Ovary (tissue), 9 donors: Measurements from ENCODE around the gene SHC3. TPM values are rescaled to one million over a fixed set of nuclear protein-coding genes. Genes with fewer than 3 reads are reported as not detected.

Experiments used
- DNase-seq, 5 donors: peaks; one replicate each; pipeline ENCODE4 v3.0.0-alpha.2; 2019 to 2020
- H3K27ac ChIP-seq, 2 donors: fragments of 200-600 bp; one replicate each; pipeline versions ENCODE4 v1.5.1 to v1.8.0; 2019 to 2022
- H3K27me3 ChIP-seq: fragments of 200-600 bp; one replicate; pipeline ENCODE4 v1.8.0; 2022
- H3K36me3 ChIP-seq: fragments of 200-600 bp; sonication (generic); one replicate; pipeline ENCODE4 v1.5.1; 2019
- H3K4me1 ChIP-seq: one replicate; pipeline ENCODE4 v1.8.1; 2013; ENCODE audit warnings: mild to moderate bottlenecking, moderate library complexity; ENCODE audit not compliant: insufficient read depth
- H3K4me3 ChIP-seq: fragments of 200-600 bp; sonication (generic); one replicate; pipeline ENCODE4 v1.5.1; 2017
- H3K9me3 ChIP-seq, 2 donors: fragments of 200-600 bp in 1 of 2; sonication (generic) in 1 of 2; one replicate each; pipeline versions ENCODE4 v1.5.1 to v1.8.1; 2013 to 2019; ENCODE audit warnings: mild to moderate bottlenecking in 1 of 2, moderate library complexity in 1 of 2
- CTCF ChIP-seq, 3 donors: fragments of 450-650 bp in 2 of 3; fragments of 200-600 bp in 1 of 3; IDR thresholded peaks; one replicate each; pipeline versions ENCODE4 v1.5.1 to v1.8.0; 2016 to 2022; ENCODE audit warnings: antibody characterized with exemption in 3 of 3, mild to moderate bottlenecking in 1 of 3
- EP300 ChIP-seq: sonication (generic); formaldehyde crosslinking; IDR thresholded peaks from one replicate; pipeline ENCODE4 v1.6.1; 2017; ENCODE audit warnings: antibody characterized with exemption
- POLR2A ChIP-seq: fragments of 450-650 bp; IDR thresholded peaks from one replicate; pipeline ENCODE4 v1.6.1; 2017; ENCODE audit warnings: antibody characterized with exemption, mild to moderate bottlenecking, moderate library complexity
- WGBS, 3 donors: extraction: QIAGEN DNeasy Blood & Tissue Kit in 1 of 3; methylation state at CpG; one replicate each; pipeline versions ENCODE4 v1.1.5 to v1.1.7; 2013 to 2017; 5-methylcytosine and 5-hydroxymethylcytosine counted together
- intact Hi-C, 4 donors: fragments of 100-400 bp; cut with DNase I; formaldehyde crosslinking; loops; one replicate each; pipeline versions ENCODE4 v1.11.0 to v1.15.1; 2022 to 2023
- polyA plus RNA-seq, 2 donors: library from polyadenylated mRNA; stranded (reverse); fragments of 200-250 nt in 1 of 2; fragments of 350-450 nt in 1 of 2; fragmentation: Illumina TruSeq in 1 of 2; extraction: RNeasy Lipid Tissue Mini Kit (QIAGEN cat#74804) in 1 of 2; gene quantifications; one replicate each; pipeline ENCODE4 v1.2.3, GENCODE V29; 2013 to 2014
- total RNA-seq, 7 donors: library from RNA; depleted of rRNA in 2 of 7; stranded (reverse); fragments of >200 nt in 2 of 7; fragmentation: NEBNext Ultra II Directional in 3 of 7; extraction: Animal tissue kit (Norgen Biotek cat#: 25700) in 3 of 7; gene quantifications; one replicate each; pipeline versions ENCODE4 v1.1.0 to v1.2.4, GENCODE V29; 2016 to 2023
- donor health status: DM: no; HTN: no; CAD: no; lungs with moderate emphysema.
- donor health status: DM: no; HTN: no; CAD: no.
- donor health status: Bipolar disorder and iron deficiency.
- donor health status: DM: yes; HTN: yes; CAD: no.
- donor health status: DM: no; HTN: no; CAD: no.
- donor health status: DM: yes; HTN: yes; CAD: no.

The SHC3 gene
- total and polyA plus RNA-seq, 9 donors: 0.05 to 1.0 (median 0.46) TPM

- H3K36me3 ChIP-seq: no peaks in the 10 kb centered on the region
- intact Hi-C loops: no loop called here
- H3K27me3 ChIP-seq: no peaks in the 10 kb centered on the region
- H3K4me3 ChIP-seq: no peak overlapping the region
- TF ChIP-seq EP300: no peak
- TF ChIP-seq CTCF (IDR thresholded peaks at IDR 0.05): no peak
- TF ChIP-seq POLR2A: no peak
- 86 to 90% (median 88%) methylated on average over 4 of the region's 4 CpGs for whole genome bisulfite sequencing, 3 donors
- DNase-seq: no peak
- H3K9me3 ChIP-seq: no peaks in the 10 kb centered on the region
- H3K4me1 ChIP-seq: no peaks in the 10 kb centered on the region
- H3K27ac ChIP-seq: no peak overlapping the region
Measured at GRCh38 chr9:88972401-88972800, 206.2 kb downstream of the SHC3 start.

GRCh38 chr9:88971131-88971960 lies 207.3 kb downstream of the SHC3 start:
- TF ChIP-seq CTCF (IDR thresholded peaks at IDR 0.05): no peak
- WGBS, 3 donors: 89 to 93% (median 90%) methylated on average over 23 of the region's 23 CpGs
- intact Hi-C loops: no loop called here
- Histone ChIP-seq H3K4me1 (no peaks in the 10 kb centered on the region), H3K27me3 (no peaks in the 10 kb centered on the region), H3K36me3 (no peaks in the 10 kb centered on the region), H3K27ac (no peak overlapping the region), H3K4me3 (no peak overlapping the region), H3K9me3 (no peaks in the 10 kb centered on the region)
- no peak for DNase-seq

GRCh38 chr9:88969646-88970373 lies 208.8 kb downstream of the SHC3 start:
- 69 to 73% (median 71%) methylated on average over 8 of the region's 8 CpGs for WGBS, 3 donors
- no peak for DNase-seq
- Histone ChIP-seq H3K4me1 (no peaks in the 10 kb centered on the region), H3K27ac (no peak overlapping the region), H3K36me3 (no peaks in the 10 kb centered on the region), H3K4me3 (no peak overlapping the region), H3K9me3 (no peaks in the 10 kb centered on the region), H3K27me3 (no peaks in the 10 kb centered on the region)
- intact Hi-C loops: no loop called here
- TF ChIP-seq EP300 (no peak), POLR2A (no peak), CTCF (IDR thresholded peaks at IDR 0.05) (no peak)

- H3K27ac ChIP-seq: no peak overlapping the region
- 79 to 83% (median 81%) methylated on average over 4 of the region's 4 CpGs for WGBS, 3 donors
- no peaks in the 10 kb centered on the region for H3K9me3 ChIP-seq
- intact Hi-C loops: no loop called here
- H3K4me1 ChIP-seq: no peaks in the 10 kb centered on the region
- H3K27me3 ChIP-seq: no peaks in the 10 kb centered on the region
- TF ChIP-seq CTCF (IDR thresholded peaks at IDR 0.05): no peak
- DNase-seq: no peak
- no peak overlapping the region for H3K4me3 ChIP-seq
- H3K36me3 ChIP-seq: no peaks in the 10 kb centered on the region
Measured at GRCh38 chr9:88968799-88969198, 209.8 kb downstream of the SHC3 start.
